Measurements from ENCODE around the gene SCN11A.

GRCh38 chr3:39028546-39028945 is 23.2 kb downstream of the SCN11A start:
- TF ChIP-seq POLR2AphosphoS5 (IDR thresholded peaks at IDR 0.05; ENCODE audit: low read depth) (no peak), CTCF (IDR thresholded peaks at IDR 0.05; ENCODE audit: insufficient read depth, low read length) (no peak), GABPA (IDR thresholded peaks at IDR 0.05; ENCODE audit: low read depth) (no peak), REST (IDR thresholded peaks at IDR 0.05; ENCODE audit: insufficient replicate concordance, low read depth) (no peak), SPI1 (IDR thresholded peaks at IDR 0.05; ENCODE audit: borderline replicate concordance, low read depth) (no peak)

All from HL-60 (cell line).